ENCODE results near the gene IL4R.
"Not testable (repeated sequence)": the region's sequence is repeated elsewhere in the genome, so short reads cannot be mapped to it uniquely, and the experiment has no call there.

Gene IL4R

GRCh38 chr16:27394516-27394915 lies 80.7 kb downstream of the IL4R start:
- Histone ChIP-seq H3K27ac (ENCODE audit: low read length) (no peak overlapping the region), H3K4me1 (ENCODE audit: control insufficient read depth, insufficient read depth, low read length) (no peaks in the 10 kb centered on the region), H3K9me3 (ENCODE audit: control insufficient read depth, insufficient read depth, low read length) (no peaks in the 10 kb centered on the region), H3K36me3 (ENCODE audit: control insufficient read depth, insufficient read depth, low read length) (no peaks in the 10 kb centered on the region), H3K27me3 (ENCODE audit: control insufficient read depth, insufficient read depth, low read length) (no peaks in the 10 kb centered on the region), H3K4me3 (ENCODE audit: low read length) (no peak overlapping the region)
- no peak for DNase-seq (ENCODE audit: low read depth, low spot score)

DNA sequence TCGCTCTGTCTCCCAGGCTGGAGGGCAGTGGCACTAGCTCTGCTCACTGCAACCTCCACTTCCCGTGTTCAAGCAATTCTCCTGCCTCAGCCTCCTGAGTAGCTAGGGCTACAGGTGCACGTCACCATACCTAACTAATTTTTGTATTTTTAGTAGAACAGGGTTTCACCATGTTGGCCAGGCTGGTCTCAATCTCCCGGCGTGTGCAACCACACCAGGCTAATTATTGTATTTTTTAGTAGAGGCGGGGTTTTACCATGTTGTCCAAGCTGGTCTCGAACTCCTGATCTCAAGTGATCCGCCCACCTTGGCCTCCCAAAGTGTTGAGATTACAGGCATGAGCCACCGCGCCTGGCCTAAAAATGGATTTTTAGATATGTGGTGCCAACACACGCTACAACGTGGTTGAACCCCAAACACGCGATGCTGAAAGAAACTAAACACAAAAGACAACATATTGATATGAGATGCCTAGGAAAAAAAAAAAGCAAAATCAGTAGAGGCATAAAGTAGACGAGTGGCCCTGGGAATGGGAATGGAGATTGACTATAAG lies 84.6 kb downstream of the IL4R start:
- not testable (repeated sequence) for DNase-seq (ENCODE audit: low read depth, low spot score); H3K4me1 ChIP-seq (ENCODE audit: control insufficient read depth, insufficient read depth, low read length); H3K27ac ChIP-seq (ENCODE audit: low read length); H3K36me3 ChIP-seq (ENCODE audit: control insufficient read depth, insufficient read depth, low read length); H3K4me3 ChIP-seq (ENCODE audit: low read length); H3K9me3 ChIP-seq (ENCODE audit: control insufficient read depth, insufficient read depth, low read length); H3K27me3 ChIP-seq (ENCODE audit: control insufficient read depth, insufficient read depth, low read length)
- WGBS (ENCODE audit: insufficient coverage, insufficient read length), result no CpG with 5 or more reads among the region's 15 CpGs

DNA sequence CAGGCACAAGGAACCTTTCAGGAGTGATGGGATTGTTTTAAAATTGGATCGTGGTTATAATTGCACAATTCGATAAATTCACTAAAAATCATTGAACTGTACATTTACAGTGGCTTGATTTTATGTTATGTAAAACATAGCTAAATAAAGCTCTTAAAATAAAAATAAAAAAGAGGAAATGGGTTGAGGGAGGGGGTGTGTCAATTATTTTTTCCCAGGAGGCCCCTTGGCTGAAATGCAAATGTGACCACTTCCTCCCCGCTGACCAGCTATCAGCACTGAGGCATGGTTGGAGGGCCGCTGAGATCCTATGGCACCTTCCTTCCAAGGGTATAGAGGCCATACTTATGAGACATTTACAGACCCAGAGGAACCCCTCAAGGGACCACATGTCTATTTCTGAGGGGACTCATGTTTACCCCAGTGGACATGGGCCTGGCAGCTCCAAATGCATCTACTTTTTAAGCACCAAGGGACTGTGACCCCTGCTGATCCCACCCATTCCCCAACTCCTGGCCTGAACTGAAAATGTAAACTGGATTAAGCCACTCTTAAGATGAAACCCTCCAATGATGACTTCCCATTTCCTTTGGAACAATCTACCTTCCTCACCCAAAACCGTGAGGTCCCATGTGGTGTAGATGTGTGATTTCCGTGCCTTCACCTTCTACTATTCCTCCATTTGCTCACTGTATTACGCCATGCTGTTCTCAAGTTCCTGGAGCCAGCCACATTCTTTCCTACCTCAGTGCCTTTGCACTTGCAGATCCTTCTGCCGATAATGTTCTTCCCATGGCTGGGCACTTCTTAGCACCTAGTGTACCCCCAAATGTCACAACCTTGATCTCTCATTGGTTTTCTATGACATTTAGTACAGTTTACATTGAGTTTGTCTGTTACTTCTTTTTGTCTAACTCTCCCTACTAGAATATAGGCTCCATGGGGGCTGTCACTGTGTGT lies 85.4 kb downstream of the IL4R start:
- Histone ChIP-seq H3K9me3 (ENCODE audit: control insufficient read depth, insufficient read depth, low read length) (no peaks in the 10 kb centered on the region), H3K4me3 (ENCODE audit: low read length) (no peak overlapping the region), H3K27me3 (ENCODE audit: control insufficient read depth, insufficient read depth, low read length) (no peaks in the 10 kb centered on the region), H3K36me3 (ENCODE audit: control insufficient read depth, insufficient read depth, low read length) (no peaks in the 10 kb centered on the region; the same call in 1 of the 2 replicates), H3K27ac (ENCODE audit: low read length) (no peak overlapping the region), H3K4me1 (ENCODE audit: control insufficient read depth, insufficient read depth, low read length) (no peaks in the 10 kb centered on the region)
- WGBS (ENCODE audit: insufficient coverage, insufficient read length), result no CpG with 5 or more reads among the region's 8 CpGs
- DNase-seq (ENCODE audit: low read depth, low spot score), result no peak

DNA sequence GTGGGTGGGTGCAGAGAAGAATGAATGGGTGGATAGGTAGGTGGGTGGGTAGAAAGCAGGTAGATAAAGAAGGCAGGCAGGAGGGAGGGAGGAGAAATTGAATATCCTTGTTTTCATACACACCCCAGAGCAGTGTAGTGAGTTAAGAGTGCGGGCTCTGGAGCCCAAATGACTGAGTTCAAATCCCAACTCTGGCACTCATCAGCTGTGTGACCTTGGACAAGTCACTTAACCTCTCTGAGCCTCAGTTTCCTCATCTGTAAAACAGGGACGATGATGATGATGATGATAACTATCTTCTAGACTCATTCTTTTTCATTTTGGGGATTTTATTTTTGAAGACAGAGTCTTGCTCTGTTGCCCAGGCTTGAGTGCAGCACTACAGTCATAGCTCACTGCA lies 86.2 kb downstream of the IL4R start:
- Histone ChIP-seq H3K36me3 (ENCODE audit: control insufficient read depth, insufficient read depth, low read length) (no peaks in the 10 kb centered on the region; the same call in 1 of the 2 replicates), H3K9me3 (ENCODE audit: control insufficient read depth, insufficient read depth, low read length) (no peaks in the 10 kb centered on the region), H3K27ac (ENCODE audit: low read length) (no peak overlapping the region), H3K4me1 (ENCODE audit: control insufficient read depth, insufficient read depth, low read length) (no peaks in the 10 kb centered on the region), H3K27me3 (ENCODE audit: control insufficient read depth, insufficient read depth, low read length) (no peaks in the 10 kb centered on the region), H3K4me3 (ENCODE audit: low read length) (no peak overlapping the region)
- no CpG with 5 or more reads among the region's 2 CpGs for WGBS (ENCODE audit: insufficient coverage, insufficient read length)
- DNase-seq (ENCODE audit: low read depth, low spot score), result no peak

- Histone ChIP-seq H3K4me3 (ENCODE audit: low read length) (no peak overlapping the region), H3K27ac (ENCODE audit: low read length) (no peak overlapping the region)
- whole genome bisulfite sequencing (ENCODE audit: insufficient coverage, insufficient read length), result no CpG with 5 or more reads among the region's 11 CpGs
Observed at GRCh38 chr16:27400751-27401620, 87.2 kb downstream of the IL4R start.

DNA sequence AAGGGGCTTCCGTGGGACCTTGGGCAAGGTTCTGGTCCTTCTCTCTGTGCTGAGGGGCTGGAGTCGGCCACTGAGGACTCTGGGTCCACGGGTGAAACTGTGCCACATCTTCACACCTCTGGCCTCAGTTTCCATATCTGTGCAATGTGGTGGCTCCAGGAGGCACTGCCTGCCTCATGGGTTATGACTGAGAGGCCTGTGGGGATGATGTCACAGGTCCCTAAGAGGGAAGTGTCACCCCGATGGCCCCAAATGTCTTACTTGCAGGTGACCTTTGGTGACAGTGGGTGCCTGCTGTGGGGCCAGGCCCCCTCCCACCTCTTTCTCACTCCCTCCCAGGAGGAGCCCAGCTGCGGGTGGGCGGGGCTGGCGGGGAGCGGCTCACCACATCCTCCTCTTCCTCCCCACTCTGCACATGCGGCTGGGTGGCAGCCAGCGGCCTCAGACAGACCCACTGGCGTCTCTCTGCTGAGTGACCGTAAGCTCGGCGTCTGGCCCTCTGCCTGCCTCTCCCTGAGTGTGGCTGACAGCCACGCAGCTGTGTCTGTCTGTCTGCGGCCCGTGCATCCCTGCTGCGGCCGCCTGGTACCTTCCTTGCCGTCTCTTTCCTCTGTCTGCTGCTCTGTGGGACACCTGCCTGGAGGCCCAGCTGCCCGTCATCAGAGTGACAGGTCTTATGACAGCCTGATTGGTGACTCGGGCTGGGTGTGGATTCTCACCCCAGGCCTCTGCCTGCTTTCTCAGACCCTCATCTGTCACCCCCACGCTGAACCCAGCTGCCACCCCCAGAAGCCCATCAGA lies 88.2 kb downstream of the IL4R start, which contains the start of gene IL21R:
Gene IL21R, plus strand, starts transcription at position 407 of the 801 bp plus-strand sequence. CDS start 27,898 bp downstream, outside the sequence.
- no peak for DNase-seq (ENCODE audit: low read depth, low spot score)
- no peaks in the 10 kb centered on the region for H3K27me3 ChIP-seq (ENCODE audit: control insufficient read depth, insufficient read depth, low read length)
- H3K27ac ChIP-seq (ENCODE audit: low read length), result no peak within 1 kb of the TSS
- no peaks in the 10 kb centered on the region for H3K9me3 ChIP-seq (ENCODE audit: control insufficient read depth, insufficient read depth, low read length)
- no peak within 1 kb of the TSS for H3K4me3 ChIP-seq (ENCODE audit: low read length)
- WGBS (ENCODE audit: insufficient coverage, insufficient read length), result no CpG with 5 or more reads among the region's 23 CpGs
- H3K36me3 ChIP-seq (ENCODE audit: control insufficient read depth, insufficient read depth, low read length), result no peaks in the 10 kb centered on the region; the same call in 1 of the 2 replicates
- no peaks in the 10 kb centered on the region for H3K4me1 ChIP-seq (ENCODE audit: control insufficient read depth, insufficient read depth, low read length)

More at GRCh38 chr16:27400751-27401620, 87.2 kb downstream of the IL4R start:
- Histone ChIP-seq H3K4me1 (ENCODE audit: control insufficient read depth, insufficient read depth, low read length) (no peaks in the 10 kb centered on the region), H3K9me3 (ENCODE audit: control insufficient read depth, insufficient read depth, low read length) (no peaks in the 10 kb centered on the region), H3K27me3 (ENCODE audit: control insufficient read depth, insufficient read depth, low read length) (no peaks in the 10 kb centered on the region), H3K36me3 (ENCODE audit: control insufficient read depth, insufficient read depth, low read length) (no peaks in the 10 kb centered on the region; the same call in 1 of the 2 replicates)
- DNase-seq (ENCODE audit: low read depth, low spot score), result no peak

DNA sequence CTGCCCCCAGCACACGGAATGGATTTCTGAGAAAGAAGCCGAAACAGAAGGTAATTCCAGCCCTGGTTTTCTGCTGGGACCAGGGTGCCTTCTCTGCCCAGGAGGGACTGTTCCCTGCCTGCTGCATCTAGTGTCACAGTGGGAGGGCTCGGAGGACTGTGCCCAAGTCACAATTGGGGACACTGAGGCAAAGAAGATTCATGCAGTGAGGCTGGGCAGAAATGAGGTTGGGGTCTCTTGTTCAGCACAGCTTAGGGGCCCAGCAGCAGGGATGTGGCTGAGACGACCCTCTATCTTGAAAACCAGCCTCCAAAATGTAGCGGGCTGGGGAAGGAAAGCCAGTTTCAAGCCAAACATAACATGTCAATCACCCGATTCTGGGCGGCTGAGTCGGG lies 88.8 kb downstream of the IL4R start:
- H3K36me3 ChIP-seq (ENCODE audit: control insufficient read depth, insufficient read depth, low read length), result no peaks in the 10 kb centered on the region; the same call in 1 of the 2 replicates
- no peaks in the 10 kb centered on the region for H3K4me1 ChIP-seq (ENCODE audit: control insufficient read depth, insufficient read depth, low read length)
- H3K27ac ChIP-seq (ENCODE audit: low read length), result no peak overlapping the region
- no peaks in the 10 kb centered on the region for H3K9me3 ChIP-seq (ENCODE audit: control insufficient read depth, insufficient read depth, low read length)
- no peak for DNase-seq (ENCODE audit: low read depth, low spot score)
- H3K27me3 ChIP-seq (ENCODE audit: control insufficient read depth, insufficient read depth, low read length), result no peaks in the 10 kb centered on the region
- no peak overlapping the region for H3K4me3 ChIP-seq (ENCODE audit: low read length)
- no CpG with 5 or more reads among the region's 8 CpGs for WGBS (ENCODE audit: insufficient coverage, insufficient read length)

GRCh38 chr16:27402964-27403600 lies 89.3 kb downstream of the IL4R start:
- no peaks in the 10 kb centered on the region for H3K9me3 ChIP-seq (ENCODE audit: control insufficient read depth, insufficient read depth, low read length)
- H3K27ac ChIP-seq (ENCODE audit: low read length), result no peak overlapping the region
- no peaks in the 10 kb centered on the region for H3K4me1 ChIP-seq (ENCODE audit: control insufficient read depth, insufficient read depth, low read length)
- H3K27me3 ChIP-seq (ENCODE audit: control insufficient read depth, insufficient read depth, low read length), result no peaks in the 10 kb centered on the region
- no CpG with 5 or more reads among the region's 20 CpGs for WGBS (ENCODE audit: insufficient coverage, insufficient read length)
- H3K4me3 ChIP-seq (ENCODE audit: low read length), result no peak overlapping the region
- H3K36me3 ChIP-seq (ENCODE audit: control insufficient read depth, insufficient read depth, low read length), result no peaks in the 10 kb centered on the region; the same call in 1 of the 2 replicates
- no peak for DNase-seq (ENCODE audit: low read depth, low spot score)

DNA sequence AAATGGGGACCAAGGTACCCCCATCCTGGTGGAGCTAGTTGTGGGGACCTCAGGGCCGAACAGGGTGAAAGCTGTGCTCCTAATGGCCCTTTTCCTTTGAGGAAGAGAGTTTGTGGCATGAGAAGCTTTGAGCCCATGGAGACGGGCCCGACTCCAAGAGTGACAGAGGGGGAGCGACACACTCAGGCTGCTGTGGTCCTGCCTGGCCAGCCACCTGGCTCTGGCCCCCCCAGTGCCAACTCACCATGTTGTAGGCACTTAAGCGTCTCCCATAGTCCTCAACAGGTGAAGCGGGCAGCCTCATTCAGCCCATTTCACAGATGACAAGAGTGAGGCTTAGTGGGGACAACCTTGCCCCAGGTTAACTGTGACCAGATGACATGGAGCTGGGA lies 89.8 kb downstream of the IL4R start:
- no peaks in the 10 kb centered on the region for H3K4me1 ChIP-seq (ENCODE audit: control insufficient read depth, insufficient read depth, low read length)
- no peak for DNase-seq (ENCODE audit: low read depth, low spot score)
- H3K4me3 ChIP-seq (ENCODE audit: low read length), result no peak overlapping the region
- WGBS (ENCODE audit: insufficient coverage, insufficient read length), result no CpG with 5 or more reads among the region's 6 CpGs
- no peak overlapping the region for H3K27ac ChIP-seq (ENCODE audit: low read length)
- no peaks in the 10 kb centered on the region; the same call in 1 of the 2 replicates for H3K36me3 ChIP-seq (ENCODE audit: control insufficient read depth, insufficient read depth, low read length)
- no peaks in the 10 kb centered on the region for H3K9me3 ChIP-seq (ENCODE audit: control insufficient read depth, insufficient read depth, low read length)
- H3K27me3 ChIP-seq (ENCODE audit: control insufficient read depth, insufficient read depth, low read length), result no peaks in the 10 kb centered on the region

All from iPS DF 6.9 (cell line).